GM19328 (cell line): Measurements from ENCODE around the gene SHISA5.
"Not testable (repeated sequence)": the region's sequence is repeated elsewhere in the genome, so short reads cannot be mapped to it uniquely, and the experiment has no call there.

Source experiments
- ATAC-seq: cut with Tn5 transposase; IDR thresholded peaks from one replicate; pipeline ENCODE4 v1.9.1; 2021; ENCODE audit warnings: mild to moderate bottlenecking, moderate library complexity; ENCODE audit not compliant: unreplicated experiment

The SHISA5 gene, protein sequence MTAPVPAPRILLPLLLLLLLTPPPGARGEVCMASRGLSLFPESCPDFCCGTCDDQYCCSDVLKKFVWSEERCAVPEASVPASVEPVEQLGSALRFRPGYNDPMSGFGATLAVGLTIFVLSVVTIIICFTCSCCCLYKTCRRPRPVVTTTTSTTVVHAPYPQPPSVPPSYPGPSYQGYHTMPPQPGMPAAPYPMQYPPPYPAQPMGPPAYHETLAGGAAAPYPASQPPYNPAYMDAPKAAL

DNA sequence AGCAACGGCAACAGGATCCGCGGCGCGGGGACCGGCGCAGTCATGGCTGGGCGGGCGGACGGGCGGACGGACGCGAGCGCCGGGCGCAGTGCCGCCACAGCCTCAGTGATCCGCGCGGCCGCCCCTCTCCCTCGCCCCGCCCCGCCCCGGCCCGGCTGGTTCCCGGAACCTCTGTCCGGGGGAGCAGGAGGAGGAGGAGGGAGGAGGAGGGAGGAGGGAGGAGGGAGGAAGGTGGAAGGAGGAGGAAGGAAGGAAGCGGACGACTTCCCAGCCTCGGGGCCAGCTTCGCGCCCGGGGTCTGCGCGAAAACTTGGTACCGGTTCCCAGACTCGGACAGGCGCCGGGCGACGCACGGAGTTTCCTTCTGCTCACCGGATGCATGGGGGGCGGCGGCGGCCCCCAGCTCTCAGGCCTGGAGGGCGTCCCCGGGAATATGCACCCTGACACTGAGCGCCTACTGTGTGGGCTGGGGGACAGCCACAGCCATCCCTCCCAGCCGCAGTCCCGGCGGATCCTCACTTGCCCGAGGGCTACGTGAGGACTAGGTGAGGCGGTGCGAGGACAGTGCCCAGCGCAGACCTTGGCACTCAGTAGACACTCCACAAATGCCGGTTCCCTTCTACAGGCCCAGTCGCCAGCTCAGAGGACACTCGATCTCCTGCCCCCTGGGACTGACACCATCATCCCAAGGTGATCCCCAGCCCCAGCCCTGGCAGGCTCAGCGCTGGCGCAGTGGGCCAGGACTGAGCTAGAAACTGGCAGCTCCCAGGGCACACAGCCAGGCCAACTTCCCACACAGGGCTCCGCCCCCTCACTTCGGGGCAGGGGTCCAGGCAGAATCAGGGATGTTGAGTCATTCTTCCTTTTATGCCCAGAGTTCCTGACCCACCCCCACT, at the start of gene SHISA5:
SHISA5 (minus strand) TSS at position 124 of the 896 bp plus-strand sequence; CDS start at position 44, 80 bp downstream.
- no peak for ATAC-seq

GRCh38 chr3:48553361-48553760, 49.4 kb upstream of the SHISA5 start:
- no peak for ATAC-seq

DNA sequence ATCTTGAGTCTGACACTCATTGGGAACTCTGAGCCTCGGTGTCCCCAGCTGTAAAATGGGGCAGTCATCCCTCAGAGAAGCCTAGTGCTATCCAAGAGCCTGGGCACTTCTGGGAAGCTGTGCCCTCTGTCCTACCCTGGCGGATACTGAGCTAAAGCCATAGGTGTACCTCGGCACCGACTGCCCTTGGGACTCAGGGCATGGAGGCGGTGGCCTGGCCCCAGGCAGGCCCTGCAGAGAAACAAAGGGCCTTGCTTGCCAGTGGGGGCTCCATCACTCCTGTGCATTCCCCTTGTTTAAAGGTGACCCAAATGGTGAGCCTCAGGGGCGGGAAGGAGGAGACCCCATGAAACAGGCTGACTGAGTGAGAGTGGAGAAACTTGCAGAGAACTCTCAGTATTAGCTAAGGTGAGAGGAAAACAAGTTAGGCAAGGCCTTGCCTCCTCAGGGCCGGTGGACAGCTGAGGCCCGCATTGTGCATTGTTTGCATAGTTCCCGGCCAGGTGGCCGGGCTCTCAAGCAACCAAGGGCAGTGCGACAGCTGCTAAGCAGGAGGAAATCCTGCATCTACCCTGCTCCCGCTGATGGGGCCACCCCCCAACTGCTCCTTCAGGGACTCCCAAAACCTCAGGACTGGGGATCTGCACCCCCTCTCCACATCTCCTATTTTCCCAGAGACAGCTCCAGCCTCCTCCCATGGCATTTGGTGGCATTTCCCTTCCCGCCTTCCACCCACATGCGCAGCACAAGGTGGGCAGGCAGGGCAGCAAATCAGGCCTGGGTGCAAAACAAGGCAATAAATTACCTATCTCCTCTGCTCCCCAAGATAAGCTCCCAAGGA, 48.4 kb upstream of the SHISA5 start:
- ATAC-seq = no peak

GRCh38 chr3:48551651-48552050, 47.7 kb upstream of the SHISA5 start:
- ATAC-seq = not testable (repeated sequence)

DNA sequence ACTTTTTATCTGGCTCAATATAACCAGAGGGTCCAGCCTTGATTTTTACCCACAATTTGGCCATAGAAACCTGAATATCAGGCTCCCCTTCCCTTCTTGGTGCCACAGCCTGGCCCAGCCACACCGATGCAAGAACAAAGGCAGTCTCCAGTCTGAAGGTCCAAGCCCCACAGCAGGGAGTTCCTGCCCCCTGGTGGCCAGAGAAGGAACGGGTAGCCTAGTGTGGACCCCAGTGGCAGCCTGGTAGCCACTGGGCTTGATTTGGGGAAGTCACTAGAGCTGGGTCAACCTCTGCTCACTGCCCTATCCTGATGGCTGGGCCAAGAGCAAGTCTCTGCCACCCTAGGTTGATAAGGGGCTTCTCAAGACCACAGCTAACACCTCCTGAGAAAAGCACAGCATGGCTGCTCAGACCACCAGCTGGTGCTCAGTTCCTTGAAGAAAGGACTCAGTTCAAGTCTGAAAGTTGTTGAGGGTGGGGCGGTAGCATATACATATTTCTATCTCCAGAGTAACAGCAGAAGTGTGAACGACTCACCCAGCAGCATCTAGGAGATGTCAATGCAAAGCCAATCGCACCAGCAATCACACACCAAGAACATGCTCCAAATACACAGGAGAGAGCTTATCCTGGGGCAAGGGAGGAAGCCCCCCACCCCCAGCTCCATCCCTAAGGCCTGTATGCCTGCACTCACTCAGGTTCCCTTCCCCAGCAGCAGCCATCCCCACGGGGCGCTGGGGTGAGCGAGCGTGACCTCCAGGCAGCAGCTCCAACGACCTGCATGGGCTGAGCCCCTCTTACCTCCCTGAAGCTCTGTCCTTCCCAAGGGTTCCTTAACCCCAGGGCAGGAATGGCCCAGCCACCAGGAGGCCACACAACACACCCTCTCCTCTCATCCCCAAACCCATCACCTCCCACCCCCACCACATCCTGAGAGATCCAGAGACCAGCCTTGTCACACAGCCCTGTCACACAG, 45.0 kb upstream of the SHISA5 start:
- no peak for ATAC-seq

- ATAC-seq = no peak
These were observed 44.2 kb upstream of the SHISA5 start for GRCh38 chr3:48548126-48548525.

DNA sequence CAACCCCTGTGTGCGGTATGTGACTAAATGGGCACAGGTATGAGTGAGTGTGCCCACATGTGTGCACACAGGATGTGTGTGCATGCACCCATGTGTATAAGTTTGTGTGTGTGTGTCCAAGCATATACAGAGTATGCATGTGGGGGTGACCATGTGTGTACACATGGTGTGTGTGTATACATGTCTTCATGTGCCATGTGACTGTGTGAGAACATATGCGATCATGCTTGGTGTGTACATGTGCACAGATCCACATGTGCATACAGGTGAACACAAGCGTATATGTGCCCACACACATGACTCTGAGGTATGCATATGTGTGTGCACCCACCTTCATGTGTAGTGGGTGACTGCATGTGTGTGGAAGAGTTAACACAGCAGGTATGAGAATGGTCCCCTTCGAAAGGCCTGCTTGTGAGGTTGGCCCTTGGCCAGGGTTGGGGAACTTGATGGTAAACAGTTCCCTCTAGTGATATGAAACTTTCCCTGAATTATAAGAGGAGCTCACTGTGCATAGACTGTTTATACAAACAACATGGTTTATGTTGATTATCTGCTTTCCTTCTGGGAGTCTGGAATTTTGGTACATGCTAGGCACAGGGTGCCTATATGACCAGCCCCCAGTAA, 42.3 kb upstream of the SHISA5 start:
- no peak for ATAC-seq

DNA sequence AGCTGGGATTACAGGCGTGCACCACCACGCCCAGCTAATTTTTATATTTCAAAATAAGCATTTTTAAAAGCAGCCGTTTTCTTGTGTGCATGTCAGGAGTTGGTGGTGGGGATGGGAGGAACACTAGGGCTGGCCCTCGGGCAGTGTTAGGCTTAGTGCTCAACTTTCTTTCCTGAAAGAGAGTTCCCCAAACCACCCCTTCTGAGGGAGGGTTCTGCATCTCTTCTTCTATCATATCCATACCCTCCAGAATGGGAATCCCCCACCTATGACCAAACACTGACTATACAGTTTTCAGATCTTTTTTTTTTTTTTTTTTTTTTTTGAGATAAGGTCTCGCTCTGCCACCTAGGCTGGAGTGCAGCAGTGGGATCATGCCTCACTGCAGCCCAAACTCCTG, 40.2 kb upstream of the SHISA5 start:
- no peak for ATAC-seq

DNA sequence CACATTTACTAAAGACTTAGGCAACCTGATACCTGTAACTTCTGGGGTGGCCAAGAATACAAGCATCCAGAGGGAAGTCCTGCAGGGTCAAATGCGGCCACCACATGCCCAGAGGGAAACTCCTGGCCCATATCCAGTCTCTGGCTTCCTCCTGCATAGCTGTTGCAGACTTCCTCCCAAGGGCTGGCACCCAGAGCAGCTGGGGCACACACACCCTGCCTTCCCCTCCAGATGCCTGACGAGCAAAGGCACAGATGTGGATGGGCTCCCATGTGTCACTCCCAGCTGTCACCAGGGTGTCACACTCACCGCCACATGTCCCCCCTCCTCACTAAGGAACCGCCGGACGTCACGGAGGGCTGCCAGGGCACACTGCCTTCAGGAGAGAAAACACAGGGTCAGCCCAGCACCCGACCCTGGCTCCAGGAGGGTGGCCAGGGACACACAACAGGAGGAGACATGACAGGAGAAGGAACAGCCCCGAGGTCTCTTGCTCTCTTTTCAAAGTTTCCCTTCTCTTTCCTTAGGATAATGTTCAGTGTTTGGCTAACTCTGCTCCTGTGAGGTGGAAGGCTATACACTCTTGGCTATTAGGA, 39.4 kb upstream of the SHISA5 start:
- ATAC-seq = no peak

- no peak for ATAC-seq
These were observed 34.5 kb upstream of the SHISA5 start for GRCh38 chr3:48538451-48538850.

DNA sequence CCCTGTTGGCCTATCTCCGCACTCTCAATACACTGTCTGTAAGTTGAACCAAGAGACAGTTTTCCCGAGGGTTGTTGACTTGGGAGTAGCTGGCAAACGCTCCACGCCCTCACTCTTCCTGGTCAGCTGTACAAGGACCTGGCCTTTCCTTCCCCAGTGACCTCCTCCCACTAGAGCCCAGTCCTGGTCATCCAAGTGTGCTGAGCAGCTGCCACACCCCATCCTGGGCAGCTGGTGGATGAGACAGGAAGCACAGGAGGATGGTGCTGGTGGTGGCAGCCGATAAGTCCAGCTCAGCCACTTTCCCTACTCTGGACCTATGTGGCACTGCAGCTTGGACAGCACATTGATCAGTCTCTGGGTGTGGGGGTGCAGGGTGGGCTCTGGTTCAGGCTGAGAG, 32.8 kb upstream of the SHISA5 start:
- no peak for ATAC-seq

DNA sequence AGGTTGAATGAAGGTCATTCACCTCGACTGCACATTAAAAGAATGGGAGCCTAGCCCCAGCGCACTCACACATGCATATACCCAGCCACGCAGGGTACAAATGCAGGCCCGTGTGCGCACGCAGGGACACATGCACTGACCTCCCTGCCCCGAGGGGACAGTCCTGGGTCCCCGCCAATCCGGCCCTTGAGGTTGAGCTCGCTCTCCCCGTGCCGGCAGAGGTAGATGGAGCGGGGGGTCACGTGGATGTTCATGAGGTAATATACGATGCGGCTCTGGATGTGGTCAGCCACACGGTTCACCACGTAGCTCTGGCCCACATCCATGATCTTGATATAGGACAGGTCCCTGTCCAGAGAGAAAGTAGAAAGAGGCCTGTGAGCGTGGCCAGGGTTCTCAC, 32.1 kb upstream of the SHISA5 start:
- ATAC-seq = no peak

GRCh38 chr3:48535578-48535977, 31.6 kb upstream of the SHISA5 start:
- no peak for ATAC-seq

GRCh38 chr3:48532977-48533337, 29.0 kb upstream of the SHISA5 start:
- no peak for ATAC-seq

GRCh38 chr3:48532271-48532976, 28.4 kb upstream of the SHISA5 start:
- ATAC-seq = no peak

DNA sequence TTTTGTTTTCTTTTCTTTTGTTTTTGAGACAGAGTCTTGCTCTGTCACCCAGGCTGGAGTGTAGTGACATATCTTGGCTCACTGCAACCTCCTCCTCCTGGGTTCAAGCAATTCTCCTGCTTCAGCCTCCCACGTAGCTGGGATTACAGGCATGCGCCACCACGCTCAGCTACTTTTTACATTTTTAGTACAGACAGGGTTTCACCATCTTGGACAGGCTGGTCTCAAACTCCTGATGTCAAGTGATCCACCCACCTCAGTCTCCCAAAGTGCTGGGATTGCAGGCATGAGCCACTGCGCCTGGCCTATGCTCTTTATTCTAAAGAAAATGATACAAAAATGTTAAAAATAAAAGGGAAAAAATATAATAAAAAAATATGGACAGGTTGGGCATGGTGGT, 26.7 kb upstream of the SHISA5 start:
- ATAC-seq = not testable (repeated sequence)

GRCh38 chr3:48528754-48529153, 24.8 kb upstream of the SHISA5 start:
- no peak for ATAC-seq

GRCh38 chr3:48528048-48528447, 24.1 kb upstream of the SHISA5 start:
- no peak for ATAC-seq

DNA sequence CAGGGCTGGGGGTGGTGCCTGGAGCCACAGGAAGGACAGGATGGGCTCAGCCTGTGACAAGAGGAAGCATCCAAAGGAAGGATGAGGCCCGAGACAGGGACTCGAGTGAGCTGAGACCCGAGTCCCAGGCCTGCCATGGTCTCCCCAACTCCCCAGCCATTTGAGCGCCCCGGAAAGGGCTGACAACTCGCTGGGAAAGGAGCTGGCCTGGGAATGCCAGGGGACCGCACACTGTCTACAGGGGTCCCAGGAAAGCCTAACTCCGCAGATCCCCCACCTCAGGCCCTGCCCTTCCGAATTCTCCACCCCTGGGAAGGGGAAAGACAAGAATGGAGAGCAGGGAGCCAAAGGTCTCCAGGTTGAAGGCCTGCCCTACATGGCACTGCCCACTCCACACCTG, 21.0 kb upstream of the SHISA5 start:
- ATAC-seq = no peak
